Thoracic aorta (tissue), 2 donors: Measurements from ENCODE around the gene LRRC58. TPM values are rescaled to one million over a fixed set of nuclear protein-coding genes. Genes with fewer than 3 reads are reported as not detected.
"Not testable (repeated sequence)": the region's sequence is repeated elsewhere in the genome, so short reads cannot be mapped to it uniquely, and the experiment has no call there.

Experiments used
- ATAC-seq: fragments of 150-250 bp; one replicate; pipeline ENCODE4 v1.8.0; 2017; ENCODE audit warnings: low read depth; ENCODE audit not compliant: insufficient number of reproducible peaks, low FRiP score
- DNase-seq: peaks from one replicate; pipeline ENCODE4 v3.0.0-alpha.2; 2020; ENCODE audit warnings: low spot score
- H3K27ac ChIP-seq, 2 donors: fragments of 200-600 bp; sonication (generic); 1 replicate in 1 of 2; 2 replicates in 1 of 2; pipeline ENCODE4 v1.5.1; 2016; ENCODE audit warnings: mild to moderate bottlenecking in 2 of 2, moderate library complexity in 2 of 2
- H3K27me3 ChIP-seq: fragments of 200-600 bp; sonication (generic); replicated peaks from 2 replicates; pipeline ENCODE4 v1.6.0; 2016; ENCODE audit warnings: mild to moderate bottlenecking; ENCODE audit not compliant: insufficient read depth
- H3K36me3 ChIP-seq: fragments of 200-600 bp; sonication (generic); one replicate; pipeline ENCODE4 v1.5.1; 2016
- H3K4me1 ChIP-seq, 2 donors: fragments of 200-600 bp; sonication (generic); 1 replicate in 1 of 2; 2 replicates in 1 of 2; pipeline versions ENCODE4 v1.5.1 to v1.6.0; 2016; ENCODE audit warnings: low read depth in 2 of 2, mild to moderate bottlenecking in 1 of 2; ENCODE audit not compliant: control insufficient read depth in 1 of 2
- H3K4me3 ChIP-seq: fragments of 200-600 bp; sonication (generic); 2 replicates; pipeline ENCODE4 v1.5.1; 2016; ENCODE audit warnings: mild to moderate bottlenecking
- H3K9me3 ChIP-seq: fragments of 200-600 bp; sonication (generic); 2 replicates; pipeline ENCODE4 v1.5.1; 2016
- total RNA-seq, 2 donors: library from RNA; depleted of rRNA; stranded (reverse); fragments of >200 nt; gene quantifications; one replicate each; pipeline versions ENCODE4 v1.1.0 to v1.2.3, GENCODE V29; 2016
- TF ChIP-seq, protein P1 (sequence below): fragments of 200-600 bp; sonication (generic); IDR thresholded peaks from one replicate; pipeline ENCODE4 v1.5.1; 2019; ENCODE audit warnings: antibody characterized with exemption

LRRC58 gene
- total RNA-seq, 2 donors from 2014 or later, result 27.9 to 35.6 TPM

- H3K36me3 ChIP-seq, result peaks cover 32% of the 10 kb centered on the region
- DNase-seq (no peak), ATAC-seq (no peak)
- H3K4me1 ChIP-seq, result no peaks in the 10 kb centered on the region
- no peaks in the 10 kb centered on the region for H3K27me3 ChIP-seq
- H3K4me3 ChIP-seq, result no peak overlapping the region
- H3K27ac ChIP-seq, result no peak overlapping the region
- H3K9me3 ChIP-seq, result no peaks in the 10 kb centered on the region
- TF ChIP-seq, protein P1, sequence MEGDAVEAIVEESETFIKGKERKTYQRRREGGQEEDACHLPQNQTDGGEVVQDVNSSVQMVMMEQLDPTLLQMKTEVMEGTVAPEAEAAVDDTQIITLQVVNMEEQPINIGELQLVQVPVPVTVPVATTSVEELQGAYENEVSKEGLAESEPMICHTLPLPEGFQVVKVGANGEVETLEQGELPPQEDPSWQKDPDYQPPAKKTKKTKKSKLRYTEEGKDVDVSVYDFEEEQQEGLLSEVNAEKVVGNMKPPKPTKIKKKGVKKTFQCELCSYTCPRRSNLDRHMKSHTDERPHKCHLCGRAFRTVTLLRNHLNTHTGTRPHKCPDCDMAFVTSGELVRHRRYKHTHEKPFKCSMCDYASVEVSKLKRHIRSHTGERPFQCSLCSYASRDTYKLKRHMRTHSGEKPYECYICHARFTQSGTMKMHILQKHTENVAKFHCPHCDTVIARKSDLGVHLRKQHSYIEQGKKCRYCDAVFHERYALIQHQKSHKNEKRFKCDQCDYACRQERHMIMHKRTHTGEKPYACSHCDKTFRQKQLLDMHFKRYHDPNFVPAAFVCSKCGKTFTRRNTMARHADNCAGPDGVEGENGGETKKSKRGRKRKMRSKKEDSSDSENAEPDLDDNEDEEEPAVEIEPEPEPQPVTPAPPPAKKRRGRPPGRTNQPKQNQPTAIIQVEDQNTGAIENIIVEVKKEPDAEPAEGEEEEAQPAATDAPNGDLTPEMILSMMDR, result no peak
Observed at GRCh38 chr3:120331076-120331475, 18.1 kb downstream of the LRRC58 start.

GRCh38 chr3:120326784-120327183, 22.4 kb downstream of the LRRC58 start:
- ATAC-seq (no peak), DNase-seq (no peak)
- H3K4me3 ChIP-seq, result no peak overlapping the region
- H3K9me3 ChIP-seq, result no peaks in the 10 kb centered on the region
- H3K27ac ChIP-seq, result no peak overlapping the region
- TF ChIP-seq, protein P1, result no peak
- no peaks in the 10 kb centered on the region for H3K27me3 ChIP-seq
- H3K4me1 ChIP-seq, result no peaks in the 10 kb centered on the region
- H3K36me3 ChIP-seq, result peaks cover 11% of the 10 kb centered on the region

GRCh38 chr3:120324190-120324589, 25.0 kb downstream of the LRRC58 start:
- no peaks in the 10 kb centered on the region for H3K36me3 ChIP-seq

DNA sequence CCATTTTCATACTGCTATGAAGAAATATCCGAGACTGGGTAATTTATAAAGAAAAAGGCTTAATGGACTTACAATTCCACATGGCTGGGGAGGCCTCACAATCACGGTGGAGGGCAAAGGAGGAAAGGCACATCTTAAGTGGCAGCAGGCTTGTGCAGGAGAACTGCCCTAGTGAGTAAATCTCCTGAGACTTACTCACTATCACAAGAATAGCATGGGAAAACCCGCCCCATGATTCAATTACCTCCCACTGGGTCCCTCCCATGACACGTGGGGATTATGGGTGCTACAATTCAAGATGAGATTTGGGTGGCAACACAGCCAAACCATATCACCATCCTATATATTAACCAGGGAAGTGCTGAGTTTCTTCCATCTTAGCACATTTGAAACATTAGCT, 25.4 kb downstream of the LRRC58 start:
- H3K4me1 ChIP-seq, H3K4me3 ChIP-seq, H3K27me3 ChIP-seq, H3K36me3 ChIP-seq, DNase-seq, ATAC-seq, H3K27ac ChIP-seq, H3K9me3 ChIP-seq: not testable (repeated sequence)

More at GRCh38 chr3:120324190-120324589, 25.0 kb downstream of the LRRC58 start:
- H3K4me1 ChIP-seq, result no peaks in the 10 kb centered on the region
- H3K4me3 ChIP-seq, result no peak overlapping the region
- no peak for DNase-seq
- no peaks in the 10 kb centered on the region for H3K27me3 ChIP-seq
- no peak for ATAC-seq
- no peak overlapping the region for H3K27ac ChIP-seq
- no peaks in the 10 kb centered on the region for H3K9me3 ChIP-seq
- TF ChIP-seq, protein P1, result no peak

- Histone ChIP-seq H3K9me3 (peaks cover 3% of the 10 kb centered on the region), H3K36me3 (no peaks in the 10 kb centered on the region), H3K27me3 (no peaks in the 10 kb centered on the region), H3K4me3 (no peak overlapping the region), H3K27ac (no peak overlapping the region), H3K4me1 (no peaks in the 10 kb centered on the region)
- DNase-seq (no peak), ATAC-seq (no peak)
- TF ChIP-seq, protein P1, result no peak
Observed at GRCh38 chr3:120311863-120312794, 37.0 kb downstream of the LRRC58 start.
